GM23248 (cell line): ENCODE results near the gene MCTP2.

Experiments
- EZH2 ChIP-seq: fragments of 200-600 bp; sonication (generic); IDR thresholded peaks from 2 replicates; pipeline ENCODE4 v1.6.1; 2018; ENCODE audit warnings: antibody characterized with exemption, mild to moderate bottlenecking; ENCODE audit not compliant: insufficient read depth, poor library complexity, severe bottlenecking
- EZH2phosphoT487 ChIP-seq: fragments of 200-600 bp; sonication (generic); IDR thresholded peaks from 2 replicates; pipeline ENCODE4 v1.6.1; 2018; ENCODE audit warnings: antibody characterized with exemption, moderate library complexity, mild to moderate bottlenecking, low read depth; ENCODE audit not compliant: insufficient read depth

GRCh38 chr15:94503293-94503692 is 271.9 kb downstream of the MCTP2 start:
- TF ChIP-seq EZH2phosphoT487: no peak
- no peak for TF ChIP-seq EZH2
